ENCODE data around the gene LUZP2.
"Not testable (repeated sequence)": the region's sequence is repeated elsewhere in the genome, so short reads cannot be mapped to it uniquely, and the experiment has no call there.

Gene LUZP2

GRCh38 chr11:24820541-24820940 lies 323.7 kb downstream of the LUZP2 start:
- DNase-seq (ENCODE audit: low spot score): no peak

DNA sequence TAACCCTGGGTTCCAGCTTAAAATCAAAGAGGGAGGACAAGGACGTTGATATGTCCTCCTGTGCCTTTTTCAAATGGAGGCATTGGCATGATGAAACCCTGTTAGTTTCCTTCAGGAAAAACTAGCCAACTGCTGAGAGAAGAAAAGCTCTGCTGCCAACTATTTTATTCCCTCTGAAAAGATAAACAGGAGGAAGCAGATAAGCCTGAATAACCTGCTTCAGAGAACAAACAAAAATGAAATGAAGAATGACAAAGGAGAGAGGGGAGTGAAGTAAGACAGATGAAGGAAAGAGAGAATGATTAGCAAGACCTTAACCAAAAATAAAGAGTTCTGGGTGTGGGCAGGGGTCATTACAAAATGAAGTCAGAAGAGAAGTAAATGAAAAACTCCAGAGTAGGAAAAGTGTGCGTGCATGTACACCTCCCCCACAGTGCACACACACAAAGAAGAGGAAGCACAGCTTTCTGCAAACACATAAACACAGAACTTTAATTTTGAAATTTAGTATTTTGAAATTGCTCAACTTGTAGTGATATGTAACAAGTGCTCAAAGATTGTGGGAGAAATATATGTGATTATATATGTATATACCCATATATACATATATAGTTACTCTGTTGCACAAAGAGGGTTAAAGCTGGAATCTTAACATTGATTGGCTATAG lies 332.2 kb downstream of the LUZP2 start:
- DNase-seq (ENCODE audit: low spot score): no peak

DNA sequence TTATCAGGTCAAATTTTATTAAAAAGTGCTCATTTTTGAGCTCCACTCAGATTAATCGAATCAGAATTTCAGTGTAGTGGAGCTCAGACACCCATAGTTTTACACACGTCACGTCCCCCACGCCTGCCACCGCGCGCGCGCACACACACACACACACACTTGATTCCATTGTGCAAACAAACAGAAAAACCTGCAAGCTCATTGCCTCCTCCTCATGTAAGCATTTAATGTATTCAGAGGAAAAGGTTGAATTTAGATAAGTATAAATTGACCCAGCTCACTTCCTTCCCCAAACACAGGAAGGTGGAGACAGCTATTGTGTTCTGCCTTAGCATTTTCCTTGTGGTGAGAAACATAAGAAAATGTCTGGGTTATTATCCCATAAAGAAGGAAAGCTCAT lies 336.7 kb downstream of the LUZP2 start:
- no peak for DNase-seq (ENCODE audit: low spot score)

- DNase-seq (ENCODE audit: low spot score): no peak
Measured at GRCh38 chr11:24837112-24837511, 340.3 kb downstream of the LUZP2 start.

DNA sequence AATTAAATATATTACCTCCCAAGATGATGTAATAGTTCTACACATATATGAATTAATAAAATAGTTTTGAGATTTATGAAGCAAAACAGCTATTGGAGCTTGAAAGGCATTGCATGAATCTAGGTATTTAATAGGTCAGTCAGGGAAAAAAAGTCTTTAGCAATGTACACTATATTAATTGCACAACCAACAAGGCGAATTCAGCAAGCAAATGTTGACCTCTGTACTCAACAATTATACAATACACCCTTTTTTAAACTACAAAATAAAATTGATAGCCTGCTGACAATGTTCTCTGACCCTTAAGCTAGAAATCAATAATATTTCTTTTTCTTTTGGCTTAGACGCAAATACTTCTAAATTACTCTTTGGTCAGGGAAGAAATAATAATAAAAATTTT lies 345.5 kb downstream of the LUZP2 start:
- no peak for DNase-seq (ENCODE audit: low spot score)

GRCh38 chr11:24844406-24844805 lies 347.6 kb downstream of the LUZP2 start:
- no peak for DNase-seq (ENCODE audit: low spot score)

GRCh38 chr11:24848857-24849256 lies 352.0 kb downstream of the LUZP2 start:
- no peak for DNase-seq (ENCODE audit: low spot score)

DNA sequence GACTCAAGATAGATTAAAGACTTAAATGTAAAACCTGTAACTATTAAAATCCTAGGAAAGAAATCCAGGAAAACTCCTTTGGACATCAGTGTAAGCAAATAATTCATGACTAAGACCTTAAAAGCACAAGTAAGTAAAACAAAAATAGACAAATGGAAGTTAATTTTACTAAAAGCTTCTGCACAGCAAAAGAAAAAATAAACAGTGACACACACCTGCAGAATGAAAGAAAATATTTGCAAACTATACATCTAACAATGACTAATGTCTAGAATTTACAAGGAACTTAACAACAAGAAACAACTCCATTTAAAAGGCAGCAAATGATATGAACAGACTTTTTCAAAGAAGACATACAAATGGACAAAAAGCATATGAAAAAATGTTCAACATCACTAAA lies 359.1 kb downstream of the LUZP2 start:
- no peak for DNase-seq (ENCODE audit: low spot score)

- no peak for DNase-seq (ENCODE audit: low spot score)
Measured at GRCh38 chr11:24859801-24860300, 363.0 kb downstream of the LUZP2 start.

DNA sequence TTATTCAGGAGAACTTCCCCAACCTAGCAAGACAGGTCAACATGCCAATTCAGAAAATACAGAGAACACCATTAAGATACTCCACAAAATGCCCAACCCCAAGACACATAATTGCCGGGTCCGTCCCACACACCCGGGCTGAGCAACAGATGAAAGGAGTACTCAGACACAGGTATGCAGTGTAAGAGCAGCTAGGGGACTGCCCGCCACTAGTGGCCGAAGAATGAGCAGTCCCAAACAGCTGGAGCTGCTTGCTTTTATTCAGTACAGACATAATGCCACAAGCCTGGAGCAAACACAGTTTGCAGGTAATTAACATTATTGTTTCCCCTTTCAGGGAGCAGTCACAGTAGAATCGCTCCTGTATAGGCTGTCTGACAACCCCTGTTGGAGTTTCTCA lies 364.6 kb downstream of the LUZP2 start:
- no peak for DNase-seq (ENCODE audit: low spot score)

GRCh38 chr11:24866743-24867142 lies 369.9 kb downstream of the LUZP2 start:
- no peak for DNase-seq (ENCODE audit: low spot score)

- DNase-seq (ENCODE audit: low spot score): no peak
Measured at GRCh38 chr11:24870048-24870447, 373.2 kb downstream of the LUZP2 start.

- DNase-seq (ENCODE audit: low spot score): no peak
Measured at GRCh38 chr11:24872186-24872585, 375.3 kb downstream of the LUZP2 start.

DNA sequence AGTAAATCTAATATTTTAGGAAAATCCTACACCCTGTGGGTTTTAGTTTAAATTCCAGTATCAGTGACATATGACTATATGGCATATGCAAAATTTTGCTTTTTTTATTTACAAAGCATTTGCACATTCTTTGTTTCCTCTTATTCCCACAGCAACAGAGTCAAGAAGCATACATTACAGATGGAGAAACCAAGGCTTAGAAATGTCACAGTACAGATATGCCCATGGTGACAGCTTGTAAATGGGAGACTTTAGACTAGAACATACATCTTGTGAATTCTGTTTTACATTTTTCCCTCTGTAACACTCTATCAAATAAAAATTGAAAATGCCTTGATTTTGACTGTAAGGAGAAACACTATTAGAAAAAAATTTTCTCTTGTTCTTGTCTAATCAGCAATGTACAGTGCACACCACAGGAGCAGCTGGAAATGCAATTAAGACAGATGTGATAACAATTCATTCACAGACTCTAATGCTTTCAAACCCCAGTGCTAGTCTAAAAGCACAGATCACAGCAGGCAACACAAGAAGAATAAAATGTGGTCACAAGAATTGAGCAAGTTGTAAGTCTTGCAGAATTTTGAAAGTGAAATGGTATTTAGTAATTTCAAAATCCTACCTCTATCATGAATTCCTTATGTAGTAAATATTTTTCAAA lies 375.9 kb downstream of the LUZP2 start:
- no peak for DNase-seq (ENCODE audit: low spot score)

GRCh38 chr11:24880962-24881361 lies 384.1 kb downstream of the LUZP2 start:
- no peak for DNase-seq (ENCODE audit: low spot score)

- no peak for DNase-seq (ENCODE audit: low spot score)
Measured at GRCh38 chr11:24885580-24886173, 388.8 kb downstream of the LUZP2 start.

DNA sequence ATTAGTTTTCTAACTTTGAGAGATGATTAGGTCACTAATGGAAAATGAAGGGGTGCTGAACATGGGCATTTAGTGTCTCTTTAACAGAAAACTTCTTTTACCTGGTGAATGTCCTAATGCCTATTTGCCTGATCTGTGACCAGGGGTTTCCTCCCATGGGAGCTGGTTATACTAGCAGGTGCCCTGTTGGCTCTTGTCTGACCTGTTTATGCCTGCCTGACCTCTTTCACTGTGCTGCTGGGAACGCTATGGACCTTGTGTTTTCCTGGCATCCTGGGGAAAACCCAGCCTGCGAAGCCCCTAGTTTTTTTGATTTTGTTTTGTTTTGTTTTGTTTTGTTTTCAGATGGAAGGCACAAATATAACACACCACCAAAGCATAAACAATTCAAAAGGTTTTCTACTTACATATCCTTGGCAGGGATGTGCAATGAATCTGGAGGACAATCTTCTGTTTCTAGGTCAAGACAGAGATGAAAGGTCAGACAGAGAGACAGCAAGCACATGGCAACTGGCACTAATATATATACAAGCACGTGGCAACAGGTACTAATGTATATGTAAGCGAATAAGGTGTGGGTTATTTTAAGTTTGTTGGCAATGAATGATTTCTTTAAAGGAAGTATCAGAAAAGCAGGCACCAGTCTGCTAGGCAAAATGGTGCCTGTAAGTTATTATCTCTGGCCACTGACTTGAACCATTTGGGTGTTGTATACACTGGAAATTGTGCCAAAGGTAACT lies 390.2 kb downstream of the LUZP2 start:
- no peak for DNase-seq (ENCODE audit: low spot score)

DNA sequence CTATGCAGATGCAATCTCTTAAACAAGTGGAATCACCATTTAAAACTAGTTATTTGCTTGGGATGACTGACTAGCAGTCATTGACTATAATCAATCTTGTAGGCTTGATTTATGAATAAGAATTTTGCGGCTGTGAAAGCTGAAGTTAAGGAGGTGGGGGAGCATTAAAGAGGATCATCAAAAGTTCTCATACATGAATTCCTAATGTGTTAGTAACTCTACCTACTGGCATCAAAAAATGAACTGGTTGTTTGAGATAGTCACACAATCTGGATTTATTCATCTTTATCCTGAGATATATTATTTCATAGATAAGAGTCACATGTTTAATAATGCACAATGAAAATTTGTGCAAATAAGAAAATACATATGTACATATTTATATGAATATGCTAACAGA lies 393.6 kb downstream of the LUZP2 start:
- DNase-seq (ENCODE audit: low spot score): no peak

DNA sequence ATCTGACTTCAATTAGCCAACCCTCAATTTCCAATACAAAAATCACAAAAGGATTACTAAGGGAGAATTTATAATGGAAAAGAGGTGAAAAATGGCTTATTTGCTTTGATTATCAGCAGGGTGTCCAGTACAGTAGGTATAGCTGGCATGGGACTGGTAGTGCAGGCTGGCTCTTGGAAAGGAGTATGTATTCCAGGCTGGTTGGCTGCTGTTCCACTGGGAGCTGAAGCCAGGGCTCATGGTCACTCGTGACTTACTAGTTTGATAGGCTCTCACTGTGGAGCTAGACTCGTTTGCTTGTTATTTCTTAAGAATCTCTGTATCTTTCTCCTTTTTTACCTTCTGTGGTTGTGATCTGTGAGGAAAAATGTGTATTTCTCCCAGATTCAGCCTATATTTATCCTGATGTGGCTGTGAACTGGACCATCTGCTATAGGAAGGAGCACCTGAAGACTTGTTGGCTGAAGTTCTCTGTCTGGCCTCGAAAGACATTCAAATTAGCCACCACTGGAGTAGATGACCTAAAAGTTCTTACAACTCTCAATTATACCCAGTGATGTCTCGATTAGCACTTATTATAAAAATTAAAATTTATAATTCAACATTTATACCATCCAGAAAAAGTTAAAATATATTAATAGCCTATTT lies 395.1 kb downstream of the LUZP2 start:
- not testable (repeated sequence) for DNase-seq (ENCODE audit: low spot score)

GRCh38 chr11:24896118-24896835 lies 399.4 kb downstream of the LUZP2 start:
- no peak for DNase-seq (ENCODE audit: low spot score)

DNA sequence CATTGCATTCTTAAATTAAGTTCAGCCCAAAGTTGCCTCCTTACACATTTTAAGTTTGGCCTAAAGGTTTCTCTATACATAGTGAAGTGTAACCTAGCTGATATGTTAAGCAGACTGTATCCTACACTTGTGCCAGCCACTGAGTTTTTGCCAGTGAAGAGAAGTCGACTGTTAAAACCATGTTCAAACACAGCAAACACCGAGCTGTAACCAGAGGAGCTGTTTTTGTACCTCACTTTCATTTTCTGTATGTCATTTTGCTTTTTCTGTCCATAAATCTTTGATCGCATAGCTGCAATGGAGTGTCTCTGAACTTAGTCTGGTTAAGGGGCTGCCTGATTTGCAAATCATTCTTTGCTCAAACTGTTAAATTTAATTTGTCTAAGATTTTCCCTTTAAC lies 403.7 kb downstream of the LUZP2 start:
- DNase-seq (ENCODE audit: low spot score): no peak
